OCI-LY3 (cell line): ENCODE results near the gene MCUB.
"Not testable (repeated sequence)": the region's sequence is repeated elsewhere in the genome, so short reads cannot be mapped to it uniquely, and the experiment has no call there.

Experiments
- CTCF ChIP-seq: fragments of 200-600, 300-600 bp; sonication (generic); IDR thresholded peaks from 2 replicates; pipeline ENCODE4 v1.5.1; 2014; ENCODE audit warnings: antibody characterized with exemption, low read length, low read depth
- EZH2phosphoT487 ChIP-seq: fragments of 200-600 bp; shearing (Covaris generic); IDR thresholded peaks from 2 replicates; pipeline ENCODE4 v1.6.1; 2018; ENCODE audit warnings: antibody characterized with exemption, mixed run types, low read depth

DNA sequence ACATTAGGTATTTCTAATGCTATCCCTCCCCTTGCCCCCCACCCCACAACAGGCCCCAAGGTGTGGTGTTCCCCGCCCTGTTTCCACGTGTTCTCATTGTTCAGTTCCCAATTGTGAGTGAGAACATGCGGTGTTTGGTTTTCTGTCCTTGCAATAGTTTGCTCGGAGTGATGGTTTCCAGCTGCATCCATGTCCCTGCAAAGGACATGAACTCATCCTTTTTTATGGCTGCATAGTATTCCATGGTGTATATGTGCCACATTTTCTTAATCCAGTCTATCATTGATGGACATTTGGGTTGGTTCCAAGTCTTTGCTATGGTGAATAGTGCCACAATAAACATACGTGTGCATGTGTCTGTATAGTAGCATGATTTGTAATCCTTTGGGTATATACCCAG lies 20.0 kb downstream of the MCUB start:
- TF ChIP-seq CTCF, EZH2phosphoT487: not testable (repeated sequence)
